DND-41 (cell line): Measurements from ENCODE around the gene IDH3G.

Experiments used
- ATAC-seq: fragments of 200-7000 bp; cut with Tn5 transposase; 3 replicates; pipeline ENCODE4 v1.9.1; 2021; ENCODE audit warnings: low read depth; ENCODE audit not compliant: insufficient read depth
- DNase-seq: peaks from one replicate; pipeline ENCODE4 v3.0.0-alpha.2; 2020
- H2AFZ ChIP-seq: 2 replicates; pipeline ENCODE4 v1.6.0; 2012; ENCODE audit warnings: low read depth, low read length
- H3K27ac ChIP-seq: 2 replicates; pipeline ENCODE4 v1.5.1; 2012; ENCODE audit warnings: low read length, inconsistent platforms
- H3K27me3 ChIP-seq: fragments of 200-600 bp; sonication (generic); 2 replicates; pipeline ENCODE4 v1.6.0; 2012; ENCODE audit warnings: low read length, mild to moderate bottlenecking, inconsistent platforms; ENCODE audit not compliant: insufficient read depth, poor library complexity
- H3K36me3 ChIP-seq: 2 replicates; pipeline ENCODE4 v1.5.1; 2012; ENCODE audit warnings: low read length, inconsistent platforms; ENCODE audit not compliant: insufficient read depth
- H3K4me1 ChIP-seq: 2 replicates; pipeline ENCODE4 v1.5.1; 2012; ENCODE audit warnings: mild to moderate bottlenecking, low read length; ENCODE audit not compliant: insufficient read depth
- H3K4me2 ChIP-seq: 2 replicates; pipeline ENCODE4 v1.6.0; 2012; ENCODE audit warnings: mild to moderate bottlenecking, moderate library complexity, low read length, inconsistent platforms; ENCODE audit not compliant: insufficient read depth
- H3K4me3 ChIP-seq, 2 experiments: fragments of 200-600 bp in 1 of 2; shearing (Covaris generic) in 1 of 2; 2 replicates each; pipeline ENCODE4 v1.5.1; 2012 to 2016; ENCODE audit warnings: inconsistent platforms in 2 of 2, low read length in 2 of 2, mild to moderate bottlenecking in 2 of 2, low read depth in 1 of 2, moderate library complexity in 1 of 2
- H3K79me2 ChIP-seq: 2 replicates; pipeline ENCODE4 v1.6.0; 2012; ENCODE audit warnings: low read length, inconsistent platforms; ENCODE audit not compliant: insufficient read depth
- H3K9ac ChIP-seq: 2 replicates; pipeline ENCODE4 v1.6.0; 2012; ENCODE audit warnings: low read depth, mild to moderate bottlenecking, inconsistent platforms, low read length, moderate library complexity
- H3K9me3 ChIP-seq: 2 replicates; pipeline ENCODE4 v1.5.1; 2012; ENCODE audit warnings: low read length, moderate library complexity, mild to moderate bottlenecking, inconsistent platforms; ENCODE audit not compliant: insufficient read depth, severe bottlenecking
- H4K20me1 ChIP-seq: 2 replicates; pipeline ENCODE4 v1.6.0; 2012; ENCODE audit warnings: low read length; ENCODE audit not compliant: insufficient read depth
- EZH2 ChIP-seq: IDR thresholded peaks from 3 replicates; pipeline ENCODE4 v1.6.1; 2012; ENCODE audit warnings: borderline replicate concordance, low read depth, mild to moderate bottlenecking, moderate library complexity, low read length, inconsistent platforms; ENCODE audit not compliant: severe bottlenecking
- TF ChIP-seq, protein P1 (sequence below): IDR thresholded peaks from 2 replicates; pipeline ENCODE4 v1.5.1; 2012; ENCODE audit warnings: borderline replicate concordance, low read length, moderate library complexity, mild to moderate bottlenecking; ENCODE audit not compliant: poor library complexity, severe bottlenecking; ENCODE audit errors: extremely low read depth

The IDH3G gene

DNA sequence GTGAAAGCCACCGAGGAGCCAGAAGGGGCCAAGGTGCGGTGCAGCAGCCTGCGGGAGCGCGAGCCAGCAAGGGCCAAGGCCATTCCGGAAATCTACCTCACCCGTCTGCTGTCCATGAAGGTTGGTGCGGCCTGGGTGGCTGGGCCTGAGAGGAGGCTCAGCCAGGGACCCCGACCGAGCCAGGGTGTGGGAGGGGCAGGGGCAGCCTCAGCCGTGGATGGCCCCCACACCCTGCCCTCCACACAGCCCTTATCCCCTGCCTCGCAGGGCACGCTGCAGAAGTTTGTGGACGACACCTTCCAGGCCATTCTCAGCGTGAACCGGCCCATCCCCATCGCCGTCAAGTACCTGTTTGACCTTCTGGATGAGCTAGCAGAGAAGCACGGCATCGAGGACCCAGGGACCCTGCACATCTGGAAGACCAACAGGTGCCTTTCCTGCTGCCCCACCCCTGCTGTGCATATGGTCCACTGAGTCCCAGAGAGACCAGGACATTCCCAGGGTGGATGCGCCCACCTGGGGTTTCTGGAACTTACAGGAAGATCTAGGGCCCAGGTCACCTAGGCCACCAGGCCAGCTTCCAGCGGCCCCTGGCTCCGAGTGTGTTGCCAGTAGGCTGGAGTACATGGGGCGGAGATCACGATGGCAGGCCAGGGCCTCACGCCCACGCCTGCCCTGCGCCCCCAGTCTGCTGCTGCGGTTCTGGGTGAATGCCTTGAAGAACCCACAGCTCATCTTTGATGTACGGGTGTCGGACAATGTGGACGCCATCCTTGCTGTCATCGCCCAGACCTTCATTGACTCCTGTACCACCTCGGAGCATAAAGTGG lies 16.7 kb downstream of the IDH3G start:
- no peak for ATAC-seq
- Histone ChIP-seq H3K27me3 (no peaks in the 10 kb centered on the region), H2AFZ (no peak overlapping the region), H3K4me3 (no peak overlapping the region), H4K20me1 (no peaks in the 10 kb centered on the region), H3K4me1 (no peaks in the 10 kb centered on the region), H3K79me2 (no peaks in the 10 kb centered on the region), H3K9ac (no peak overlapping the region), H3K4me2 (no peak overlapping the region), H3K27ac (no peak overlapping the region), H3K9me3 (no peaks in the 10 kb centered on the region), H3K36me3 (no peaks in the 10 kb centered on the region)
- no peak for DNase-seq
- TF ChIP-seq EZH2, result no peak
- TF ChIP-seq, protein P1, sequence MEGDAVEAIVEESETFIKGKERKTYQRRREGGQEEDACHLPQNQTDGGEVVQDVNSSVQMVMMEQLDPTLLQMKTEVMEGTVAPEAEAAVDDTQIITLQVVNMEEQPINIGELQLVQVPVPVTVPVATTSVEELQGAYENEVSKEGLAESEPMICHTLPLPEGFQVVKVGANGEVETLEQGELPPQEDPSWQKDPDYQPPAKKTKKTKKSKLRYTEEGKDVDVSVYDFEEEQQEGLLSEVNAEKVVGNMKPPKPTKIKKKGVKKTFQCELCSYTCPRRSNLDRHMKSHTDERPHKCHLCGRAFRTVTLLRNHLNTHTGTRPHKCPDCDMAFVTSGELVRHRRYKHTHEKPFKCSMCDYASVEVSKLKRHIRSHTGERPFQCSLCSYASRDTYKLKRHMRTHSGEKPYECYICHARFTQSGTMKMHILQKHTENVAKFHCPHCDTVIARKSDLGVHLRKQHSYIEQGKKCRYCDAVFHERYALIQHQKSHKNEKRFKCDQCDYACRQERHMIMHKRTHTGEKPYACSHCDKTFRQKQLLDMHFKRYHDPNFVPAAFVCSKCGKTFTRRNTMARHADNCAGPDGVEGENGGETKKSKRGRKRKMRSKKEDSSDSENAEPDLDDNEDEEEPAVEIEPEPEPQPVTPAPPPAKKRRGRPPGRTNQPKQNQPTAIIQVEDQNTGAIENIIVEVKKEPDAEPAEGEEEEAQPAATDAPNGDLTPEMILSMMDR, result no peak

DNA sequence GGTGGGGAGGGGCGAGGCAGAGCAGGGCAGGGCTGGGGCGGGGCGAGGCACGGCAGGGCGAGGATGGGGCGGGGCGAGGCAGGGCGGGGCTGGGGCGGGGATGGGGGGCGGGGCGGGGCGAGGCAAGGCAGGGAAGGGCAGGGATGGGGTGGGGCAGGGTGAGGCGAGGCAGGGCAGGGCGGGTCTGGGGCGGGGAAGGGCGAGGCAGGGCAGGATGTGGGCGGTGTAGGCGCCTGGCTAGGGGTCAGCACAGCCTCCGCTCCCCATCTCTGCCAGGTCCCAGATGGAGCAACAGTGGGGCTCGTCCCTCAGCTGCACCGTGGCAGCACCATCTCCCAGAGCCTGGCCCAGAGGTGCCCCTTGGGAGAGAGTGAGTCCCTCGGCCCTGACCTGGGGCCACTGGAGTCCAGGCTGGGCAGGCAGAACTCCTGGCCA lies 17.5 kb downstream of the IDH3G start:
- H3K27me3 ChIP-seq, result no peaks in the 10 kb centered on the region
- no peak overlapping the region for H3K4me3 ChIP-seq
- no peak overlapping the region for H2AFZ ChIP-seq
- ATAC-seq (no peak), DNase-seq (no peak)
- H3K27ac ChIP-seq, result no peak overlapping the region
- no peaks in the 10 kb centered on the region for H3K79me2 ChIP-seq
- no peak for TF ChIP-seq EZH2
- TF ChIP-seq, protein P1, result no peak
- H3K4me1 ChIP-seq, result no peaks in the 10 kb centered on the region
- no peak overlapping the region for H3K9ac ChIP-seq
- H3K36me3 ChIP-seq, result no peaks in the 10 kb centered on the region
- no peak overlapping the region for H3K4me2 ChIP-seq
- H4K20me1 ChIP-seq, result no peaks in the 10 kb centered on the region
- H3K9me3 ChIP-seq, result no peaks in the 10 kb centered on the region

DNA sequence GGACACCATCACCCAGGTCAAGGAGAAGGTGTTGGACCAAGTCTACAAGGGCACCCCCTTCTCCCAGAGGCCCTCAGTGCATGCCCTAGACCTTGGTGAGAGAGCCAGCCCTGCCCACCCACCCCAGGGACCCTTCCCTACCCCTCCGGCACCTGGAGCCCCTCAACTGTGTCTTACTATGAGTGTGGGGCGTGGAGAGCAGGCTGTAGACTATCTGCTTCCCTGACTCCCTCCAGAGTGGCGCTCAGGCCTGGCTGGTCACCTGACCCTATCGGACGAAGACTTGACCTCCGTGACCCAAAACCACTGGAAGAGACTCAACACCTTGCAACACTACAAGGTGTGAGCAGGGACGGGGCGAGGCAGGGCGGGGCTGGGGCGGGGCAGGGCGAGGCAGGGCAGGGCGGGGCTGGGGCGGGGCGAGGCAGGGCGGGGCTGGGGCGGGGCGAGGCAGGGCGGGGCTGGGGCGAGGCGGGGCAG lies 18.0 kb downstream of the IDH3G start:
- DNase-seq (no peak), ATAC-seq (no peak)
- no peaks in the 10 kb centered on the region for H3K4me1 ChIP-seq
- H3K36me3 ChIP-seq, result no peaks in the 10 kb centered on the region
- no peaks in the 10 kb centered on the region for H3K9me3 ChIP-seq
- TF ChIP-seq, protein P1, result no peak
- TF ChIP-seq EZH2, result no peak
- H3K27me3 ChIP-seq, result no peaks in the 10 kb centered on the region
- H4K20me1 ChIP-seq, result no peaks in the 10 kb centered on the region
- no peak overlapping the region for H3K4me2 ChIP-seq
- H2AFZ ChIP-seq, result no peak overlapping the region
- no peaks in the 10 kb centered on the region for H3K79me2 ChIP-seq
- no peak overlapping the region for H3K27ac ChIP-seq
- no peak overlapping the region for H3K4me3 ChIP-seq
- H3K9ac ChIP-seq, result no peak overlapping the region
